NCI-H1417 (cell line): ENCODE measurements around the gene SRPK2.

Source experiments
- DNase-seq, 3 experiments: peaks; one replicate each; lab custom pipeline; 2025; lab: John Stamatoyannopoulos, UW

SRPK2 gene

DNA sequence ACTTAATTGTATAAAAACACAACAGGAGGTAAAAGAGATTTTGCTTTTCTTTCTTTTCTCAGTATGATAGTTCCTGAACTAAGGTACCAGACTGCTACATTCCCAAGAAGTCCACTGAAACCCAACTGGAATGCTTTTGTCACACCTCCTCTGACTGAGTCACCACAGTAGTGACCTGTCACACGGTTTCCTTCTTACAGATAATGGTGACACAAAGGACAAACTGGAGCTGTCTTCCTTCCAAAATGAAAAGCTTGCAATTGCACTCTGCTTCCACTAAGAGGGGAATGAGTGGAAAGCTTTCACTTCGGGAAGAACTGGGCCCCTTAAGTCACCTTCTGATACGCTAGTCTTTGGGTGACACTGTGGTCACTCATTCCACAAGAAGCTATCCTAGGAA is 252.5 kb downstream of the SRPK2 start:
- no peak for DNase-seq

GRCh38 chr7:105133986-105134655 is 254.6 kb downstream of the SRPK2 start:
- DNase-seq, result no peak

- no peak for DNase-seq
These were observed 255.4 kb downstream of the SRPK2 start for GRCh38 chr7:105133358-105133757.

- no peak for DNase-seq
These were observed 255.9 kb downstream of the SRPK2 start for GRCh38 chr7:105132835-105133234.

DNA sequence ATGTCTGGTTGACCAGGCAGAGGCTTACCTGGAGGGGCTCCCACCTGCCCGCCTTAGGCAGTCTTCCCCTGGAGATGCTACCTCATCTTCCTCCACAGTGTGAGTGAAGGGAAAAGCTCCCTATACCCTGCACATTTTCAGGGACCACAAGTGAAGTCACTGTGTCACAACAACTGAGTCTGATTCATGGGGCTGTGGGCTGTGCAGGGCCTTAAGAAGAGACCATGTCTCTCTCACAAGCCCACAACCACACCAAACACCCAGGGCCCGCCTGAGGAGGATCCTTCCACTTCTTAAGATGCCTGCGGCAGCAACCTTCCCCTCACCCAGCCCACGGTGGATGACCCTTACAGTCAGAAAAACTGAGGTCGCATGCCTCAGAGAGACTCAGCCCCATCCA is 256.4 kb downstream of the SRPK2 start:
- no peak for DNase-seq

DNA sequence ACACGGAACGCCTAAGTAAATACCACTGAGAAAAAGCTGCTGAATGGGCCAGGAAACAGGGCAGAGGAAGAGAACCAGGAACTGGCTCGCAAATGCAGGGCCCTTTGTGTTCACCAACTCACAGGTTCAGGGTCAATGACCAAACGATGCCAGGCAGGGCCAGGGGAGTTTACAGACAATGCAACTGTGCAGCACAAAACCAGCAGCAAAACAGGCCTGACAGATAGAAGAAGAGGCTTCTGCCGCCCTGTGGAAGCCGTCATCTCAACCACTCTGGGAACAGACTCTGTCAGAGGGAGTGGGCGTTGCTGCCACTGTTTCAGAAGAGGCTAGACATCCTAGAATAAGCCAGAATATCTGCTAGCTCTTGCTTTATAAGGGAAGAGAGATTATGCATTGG is 256.8 kb downstream of the SRPK2 start:
- DNase-seq, result no peak

DNA sequence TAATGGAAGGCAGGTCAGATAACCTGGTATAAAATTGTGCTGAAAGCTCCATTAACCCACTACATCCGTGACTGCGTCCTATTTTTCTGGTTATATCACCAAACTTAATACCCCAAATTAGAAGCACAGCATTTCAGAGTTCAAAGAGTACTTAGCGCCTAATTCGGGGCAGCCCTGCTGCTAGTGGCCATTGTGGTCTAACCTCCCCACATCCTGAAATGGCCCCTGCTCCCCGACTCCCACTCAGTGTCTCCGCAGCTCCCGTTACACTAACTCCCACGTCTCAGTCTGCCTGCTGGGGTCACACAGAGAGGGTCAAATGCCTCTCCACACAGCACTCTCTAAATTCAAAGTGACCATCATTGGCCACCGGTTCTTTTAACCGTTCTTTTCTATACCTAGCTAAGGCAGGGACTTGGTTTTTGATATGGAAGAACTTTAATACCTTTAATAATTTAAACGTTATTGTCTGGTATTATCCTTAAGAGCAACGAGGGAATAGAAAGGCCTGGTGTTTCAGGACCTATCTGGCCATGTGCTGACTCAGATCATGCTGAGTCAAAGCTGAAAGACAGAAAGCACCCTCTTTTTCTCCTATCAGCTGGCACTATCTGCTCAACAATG is 257.6 kb downstream of the SRPK2 start:
- no peak for DNase-seq

- DNase-seq, result no peak
These were observed 258.1 kb downstream of the SRPK2 start for GRCh38 chr7:105130580-105130979.

DNA sequence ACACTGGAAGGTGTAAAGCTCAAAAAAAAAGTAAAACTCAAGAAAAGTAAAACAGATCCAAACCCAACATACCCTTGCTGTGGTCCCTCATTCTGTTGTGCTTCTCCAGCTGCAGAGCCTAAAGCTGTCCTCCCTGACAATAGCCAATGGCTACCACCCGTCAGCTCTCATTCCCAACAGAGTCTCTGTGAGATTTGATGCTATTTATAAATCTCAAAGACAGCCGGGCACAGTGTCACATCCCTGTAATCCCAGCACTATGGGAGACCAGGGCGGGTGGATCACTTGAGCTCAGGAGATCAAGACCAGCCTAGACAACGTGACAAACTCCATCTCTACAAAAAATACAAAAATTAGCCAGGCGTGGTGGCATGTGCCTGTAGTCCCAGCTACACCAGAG is 258.7 kb downstream of the SRPK2 start:
- DNase-seq, result no peak

DNA sequence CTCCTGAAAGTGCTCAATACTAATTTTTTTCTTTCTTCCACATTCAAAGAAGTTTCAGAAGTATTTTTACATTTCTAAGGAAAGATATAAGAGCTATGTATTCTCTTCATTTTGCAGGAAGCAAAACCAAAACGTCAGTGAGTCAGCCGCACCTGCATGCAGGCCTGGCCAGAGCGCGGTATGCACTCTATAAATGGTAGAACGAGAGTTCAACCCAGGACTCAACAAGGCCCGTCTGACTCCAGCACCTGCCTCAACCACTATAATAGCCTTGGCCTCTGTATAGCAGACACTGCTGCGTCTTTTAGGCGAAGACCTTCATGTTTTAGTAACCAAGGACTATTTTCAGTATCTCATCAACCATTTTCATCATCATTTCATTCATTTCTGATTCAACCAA is 261.5 kb downstream of the SRPK2 start:
- no peak for DNase-seq

DNA sequence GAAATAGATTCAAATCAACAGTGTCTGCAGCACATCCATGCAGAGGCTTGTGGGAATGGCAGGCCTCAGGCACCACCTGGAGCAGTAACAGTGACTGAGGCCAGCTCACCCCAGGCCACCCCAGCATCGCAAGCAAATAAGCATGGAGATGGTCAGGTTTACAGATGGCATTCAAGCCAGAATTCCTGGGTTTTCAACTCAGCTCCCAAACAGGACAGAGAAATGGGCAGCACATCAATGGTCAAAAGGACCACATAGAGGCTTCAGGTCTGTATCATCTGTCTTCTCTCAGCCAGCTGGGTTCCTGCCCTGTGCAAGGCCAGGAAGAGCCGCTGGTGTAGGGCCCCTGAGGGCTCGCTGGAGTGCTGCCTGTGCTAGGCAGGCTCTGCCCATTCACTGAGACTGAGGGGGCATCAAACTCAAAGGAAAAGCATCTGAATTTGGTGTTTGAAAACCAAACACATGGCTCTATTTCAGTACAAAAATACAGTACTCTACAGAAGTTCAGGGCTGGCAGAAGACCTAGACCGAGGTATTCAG is 262.2 kb downstream of the SRPK2 start:
- DNase-seq, result no peak

- no peak for DNase-seq
These were observed 263.0 kb downstream of the SRPK2 start for GRCh38 chr7:105125745-105126144.

- no peak for DNase-seq
These were observed 266.1 kb downstream of the SRPK2 start for GRCh38 chr7:105122619-105123018.

DNA sequence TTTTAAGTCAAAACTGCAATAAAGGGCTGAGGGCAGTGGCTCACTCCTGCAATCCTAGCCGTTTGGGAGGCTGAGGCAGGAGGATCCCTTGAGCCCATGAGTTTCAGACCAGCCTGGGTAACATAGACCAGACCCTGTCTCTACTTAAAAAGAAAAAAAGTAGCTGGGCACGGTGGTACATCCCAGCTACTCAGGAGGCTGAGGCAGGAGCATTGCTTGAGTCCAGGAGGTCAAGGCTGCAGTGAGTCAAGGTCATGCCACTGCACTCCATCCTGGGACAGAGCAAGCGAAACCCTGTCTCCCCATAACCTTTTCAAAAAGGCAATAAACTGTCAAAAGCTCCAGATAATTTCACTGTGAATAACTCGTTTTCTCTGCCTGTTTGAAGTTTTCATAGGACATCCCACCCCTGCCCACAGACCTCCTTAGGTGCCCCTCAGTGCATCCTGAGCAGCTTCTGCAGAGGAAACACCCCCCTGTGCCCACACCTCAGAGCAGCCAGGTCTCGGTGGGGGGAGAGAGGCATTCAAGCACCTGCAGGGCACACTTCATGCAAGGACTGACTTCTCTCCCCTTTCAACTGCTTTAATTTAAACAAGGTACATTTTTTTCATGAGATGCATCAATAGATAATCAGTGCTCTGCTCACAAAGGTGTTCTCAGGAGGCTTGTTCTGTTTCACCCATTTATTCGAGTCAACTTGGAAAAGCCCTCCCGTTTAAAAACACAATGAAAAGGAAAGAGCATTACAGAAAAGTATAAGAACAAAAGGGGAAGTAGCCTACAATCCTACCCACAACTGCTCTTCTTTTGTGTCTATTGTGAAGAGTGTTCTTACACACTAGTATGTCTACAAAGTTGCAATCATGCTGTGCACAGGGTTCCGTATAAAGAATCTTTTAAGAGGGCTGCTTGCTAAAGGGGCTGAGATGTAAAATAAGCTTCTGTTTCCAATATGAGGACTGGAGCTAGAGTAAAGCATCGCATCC is 269.8 kb downstream of the SRPK2 start:
- no peak for DNase-seq

DNA sequence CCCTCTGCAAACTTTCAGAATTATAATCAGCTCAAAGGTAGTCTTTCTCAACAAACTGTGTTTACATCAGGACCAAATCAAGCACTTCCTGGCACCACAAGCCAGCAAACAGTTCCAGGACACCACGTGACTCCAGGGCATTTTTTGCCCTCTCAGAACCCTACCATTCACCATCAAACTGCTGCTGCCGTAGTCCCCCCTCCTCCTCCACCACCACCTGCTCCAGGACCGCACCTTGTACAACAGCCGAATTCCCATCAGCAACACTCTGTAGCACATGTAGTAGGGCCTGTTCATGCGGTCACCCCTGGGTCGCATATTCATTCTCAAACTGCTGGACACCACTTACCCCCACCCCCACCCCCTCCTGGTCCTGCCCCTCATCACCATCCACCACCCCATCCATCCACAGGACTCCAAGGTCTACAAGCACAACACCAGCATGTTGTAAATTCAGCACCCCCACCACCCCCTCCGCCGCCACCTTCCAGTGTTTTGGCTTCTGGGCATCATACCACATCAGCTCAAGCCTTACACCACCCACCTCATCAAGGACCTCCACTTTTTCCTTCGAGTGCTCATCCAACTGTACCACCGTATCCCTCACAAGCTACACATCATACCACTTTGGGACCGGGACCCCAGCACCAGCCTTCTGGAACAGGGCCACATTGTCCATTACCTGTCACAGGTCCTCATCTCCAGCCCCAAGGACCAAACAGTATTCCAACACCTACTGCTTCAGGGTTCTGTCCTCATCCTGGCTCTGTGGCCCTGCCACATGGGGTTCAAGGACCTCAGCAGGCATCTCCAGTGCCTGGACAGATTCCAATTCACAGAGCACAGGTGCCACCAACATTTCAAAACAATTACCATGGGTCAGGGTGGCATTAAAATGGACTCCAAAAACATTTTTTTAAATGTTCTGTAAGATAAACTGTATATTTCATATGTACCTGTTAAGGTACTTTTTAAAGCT is 276.0 kb downstream of the SRPK2 start:
- DNase-seq, result no peak

GRCh38 chr7:105107458-105107857 is 281.3 kb downstream of the SRPK2 start:
- DNase-seq, result no peak

DNA sequence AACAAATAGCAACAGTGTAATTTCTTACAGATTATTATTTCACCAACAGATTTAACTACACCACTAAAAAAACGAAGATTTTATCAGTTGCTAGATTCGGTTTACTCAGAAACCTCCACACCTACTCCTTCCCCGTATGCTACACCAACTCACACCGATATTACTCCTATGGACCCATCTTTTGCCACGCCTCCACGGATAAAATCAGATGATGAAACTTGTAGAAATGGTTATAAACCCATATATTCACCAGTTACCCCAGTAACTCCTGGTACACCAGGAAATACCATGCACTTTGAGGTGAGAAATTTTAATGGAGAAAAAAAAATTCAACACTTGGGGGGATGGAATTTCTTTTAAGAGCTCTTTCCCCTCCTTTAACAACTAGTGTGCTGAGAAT is 282.2 kb downstream of the SRPK2 start:
- DNase-seq, result no peak

- DNase-seq, result no peak
These were observed 283.1 kb downstream of the SRPK2 start for GRCh38 chr7:105105579-105105978.

- DNase-seq, result no peak
These were observed 286.0 kb downstream of the SRPK2 start for GRCh38 chr7:105102557-105103352.

GRCh38 chr7:105101864-105102263 is 286.9 kb downstream of the SRPK2 start:
- DNase-seq, result no peak
